A549 (cell line): ENCODE data around the gene GDF7. TPM values are rescaled to one million over a fixed set of nuclear protein-coding genes. Genes with fewer than 3 reads are reported as not detected.

Experiments
- ATAC-seq, 2 experiments: fragments of 200-7000 bp in 1 of 2; fragments of >200 bp in 1 of 2; cut with Nextera tagmentation in 1 of 2; cut with Tn5 transposase in 1 of 2; 3 replicates each; pipeline versions ENCODE4 v1.8.0 to v1.9.1; 2018 to 2020; ENCODE audit warnings: mild to moderate bottlenecking in 1 of 2, moderate library complexity in 1 of 2
- CTCF ChIA-PET: fragments of 300-600 bp; sonication (Branson Sonifier 250); formaldehyde crosslinking; extraction: SDS; loops from one replicate; lab custom pipeline; 2021; ENCODE audit warnings: antibody characterized with exemption, inconsistent platforms; lab: Yijun Ruan, JAX
- POLR2A ChIA-PET: fragments of 350-600 bp; formaldehyde crosslinking; extraction: SDS; loops from one replicate; lab custom pipeline; 2021; ENCODE audit warnings: antibody characterized with exemption, inconsistent platforms; lab: Yijun Ruan, JAX
- DNase-seq, 2 experiments: peaks; one replicate each; pipeline versions ENCODE4 v3.0.0 to v3.0.0-alpha.2; 2011 to 2016; ENCODE audit warnings: low read depth in 1 of 2, low spot score in 1 of 2
- FAIRE-seq: peaks from 2 replicates; lab custom pipeline; 2011; peaks lifted over from hg19 to GRCh38; lab: Jason Lieb, UNC
- H3K27ac ChIP-seq, 2 experiments: fragments of >200 bp; sonication (Bioruptor Twin); formaldehyde crosslinking; 3 replicates each; pipeline ENCODE4 v1.5.1; 2016 to 2017
- H3K4me1 ChIP-seq: fragments of >200 bp; sonication (Bioruptor Twin); formaldehyde crosslinking; 3 replicates; pipeline ENCODE4 v1.6.1; 2016
- H3K4me2 ChIP-seq: fragments of >200 bp; sonication (Bioruptor Twin); formaldehyde crosslinking; 3 replicates; pipeline ENCODE4 v1.6.1; 2016
- H3K4me3 ChIP-seq: fragments of >200 bp; sonication (Bioruptor Twin); formaldehyde crosslinking; 3 replicates; pipeline ENCODE4 v1.5.1; 2016
- H3K9me3 ChIP-seq: fragments of >200 bp; sonication (Bioruptor Twin); formaldehyde crosslinking; 3 replicates; pipeline ENCODE4 v1.6.1; 2016
- CHD4 ChIP-seq: fragments of 200-600 bp; sonication (generic); IDR thresholded peaks from 2 replicates; pipeline ENCODE4 v1.6.1; 2016; ENCODE audit warnings: antibody characterized with exemption, mild to moderate bottlenecking, borderline replicate concordance
- CTCF ChIP-seq: fragments of >200 bp; sonication (Bioruptor Twin); formaldehyde crosslinking; IDR thresholded peaks from 3 replicates; pipeline ENCODE4 v1.5.1; 2016
- E2F6 ChIP-seq: IDR thresholded peaks from 2 replicates; pipeline ENCODE4 v1.6.1; 2012; ENCODE audit warnings: low read depth, borderline replicate concordance
- ELK1 ChIP-seq: fragments of 150-350 bp; IDR thresholded peaks from 2 replicates; pipeline ENCODE4 v1.6.1; 2014; ENCODE audit warnings: low read depth, mild to moderate bottlenecking, low read length
- EP300 ChIP-seq, 2 experiments: fragments of >200 bp; sonication (Bioruptor Twin); formaldehyde crosslinking; IDR thresholded peaks; 2 replicates in 1 of 2; 3 replicates in 1 of 2; pipeline ENCODE4 v1.6.1; 2016 to 2017
- FOXS1 ChIP-seq: fragments of 250-450 bp; sonication (Bioruptor Pico); IDR thresholded peaks from 2 replicates; pipeline ENCODE4 v1.5.0; 2020; ENCODE audit warnings: mild to moderate bottlenecking, moderate library complexity
- HES2 ChIP-seq: fragments of >200 bp; sonication (Bioruptor Twin); formaldehyde crosslinking; IDR thresholded peaks from 2 replicates; pipeline ENCODE4 v1.6.1; 2016
- HOXA7 ChIP-seq: fragments of 250-450 bp; sonication (Bioruptor Pico); IDR thresholded peaks from 2 replicates; pipeline ENCODE4 v1.5.0; 2020; ENCODE audit warnings: mild to moderate bottlenecking, moderate library complexity
- HOXB13 ChIP-seq: fragments of 250-450 bp; sonication (Bioruptor Pico); IDR thresholded peaks from 2 replicates; pipeline ENCODE4 v1.5.0; 2020; ENCODE audit warnings: low read depth, mild to moderate bottlenecking, moderate library complexity
- MAZ ChIP-seq: fragments of 150-350 bp; IDR thresholded peaks from 2 replicates; pipeline ENCODE4 v1.6.1; 2014; ENCODE audit warnings: antibody characterized with exemption, low read depth, low read length, borderline replicate concordance
- MYC ChIP-seq: IDR thresholded peaks from 2 replicates; pipeline ENCODE4 v1.6.1; 2012; ENCODE audit warnings: mild to moderate bottlenecking, inconsistent platforms, low read length, improper control_type of control experiment, borderline replicate concordance
- NFE2L2 ChIP-seq: fragments of 150-350 bp; conservative IDR thresholded peaks from 2 replicates; pipeline ENCODE4 v1.6.1; 2014; ENCODE audit warnings: low read length
- RAD21 ChIP-seq, 2 experiments: fragments of >200 bp in 1 of 2; sonication (Bioruptor Twin) in 1 of 2; formaldehyde crosslinking in 1 of 2; IDR thresholded peaks in 1 of 2; conservative IDR thresholded peaks in 1 of 2; 2 replicates in 1 of 2; 3 replicates in 1 of 2; pipeline ENCODE4 v1.6.1; 2012 to 2018; ENCODE audit warnings: inconsistent platforms in 1 of 2
- RARB ChIP-seq: fragments of 250-450 bp; sonication (Bioruptor Pico); IDR thresholded peaks from 2 replicates; pipeline ENCODE4 v1.8.0; 2021; ENCODE audit warnings: mild to moderate bottlenecking, moderate library complexity
- RNF2 ChIP-seq: fragments of 200-600 bp; sonication (generic); IDR thresholded peaks from 2 replicates; pipeline ENCODE4 v1.6.1; 2016; ENCODE audit warnings: low read depth, mild to moderate bottlenecking, antibody characterized with exemption, moderate library complexity, borderline replicate concordance
- SMC3 ChIP-seq: fragments of >200 bp; sonication (Bioruptor Twin); formaldehyde crosslinking; IDR thresholded peaks from 3 replicates; pipeline ENCODE4 v1.6.1; 2018; ENCODE audit warnings: inconsistent platforms
- TFCP2L1 ChIP-seq: fragments of 250-450 bp; sonication (Bioruptor Pico); IDR thresholded peaks from 2 replicates; pipeline ENCODE4 v1.5.0; 2021; ENCODE audit warnings: mild to moderate bottlenecking
- ZFP36 ChIP-seq: fragments of 450-650 bp; IDR thresholded peaks from 2 replicates; pipeline ENCODE4 v1.6.1; 2014; ENCODE audit warnings: borderline replicate concordance; ENCODE audit not compliant: partially characterized antibody
- ZSCAN20 ChIP-seq: fragments of 250-450 bp; sonication (Bioruptor Pico); IDR thresholded peaks from 2 replicates; pipeline ENCODE4 v1.8.0; 2022; ENCODE audit warnings: mild to moderate bottlenecking, moderate library complexity
- WGBS: methylation state at CpG from one replicate; pipeline ENCODE4 v1.1.6; 2017; ENCODE audit errors: missing lambda C conversion rate; 5-methylcytosine and 5-hydroxymethylcytosine counted together
- polyA plus RNA-seq, 4 experiments: library from polyadenylated mRNA; depleted of rRNA in 3 of 4; stranded (reverse); fragments of >200 nt; fragmentation: RNase III in 1 of 4; extraction: RNeasy Plus Mini Kit Qiagen cat#74134 plus additional on column Dnase treatment in 1 of 4; gene quantifications; 2 replicates in 3 of 4; 3 replicates in 1 of 4; pipeline ENCODE4 v1.2.3, GENCODE V29; 2011 to 2017

Gene GDF7
- polyA plus RNA-seq, 2 of the 4 experiments (the other 2 are of a cell fraction): 0.03 to 0.05 TPM

GRCh38 chr2:20638646-20639430 lies 28.1 kb upstream of the GDF7 start:
- Histone ChIP-seq H3K4me2 (no peak overlapping the region), H3K9me3 (no peaks in the 10 kb centered on the region), H3K4me1 (peaks cover 33% of the 10 kb centered on the region), H3K4me3 (no peak overlapping the region), H3K27ac (no peak overlapping the region)
- FAIRE-seq: no peak
- 85% methylated on average over 15 of the region's 15 CpGs for WGBS
- TF ChIP-seq TFCP2L1 (CRISPR knock-in tag) (no peak), RAD21 (conservative IDR thresholded peaks at IDR 0.05 in 1 of 2, IDR thresholded peaks at IDR 0.05 in 1 of 2) (no peak), HOXB13 (no peak), MAZ (no peak), HES2 (no peak), RARB (no peak), RNF2 (no peak), CTCF (no peak), ZFP36 (no peak), E2F6 (no peak), MYC (no peak), HOXA7 (no peak), FOXS1 (CRISPR knock-in tag) (no peak), NFE2L2 (no peak)
- DNase-seq: no peak
- no peak for ATAC-seq
- CTCF ChIA-PET: interaction anchor here (0.5 to 17.8 kb wide), 12 partner anchors 8 to 258 kb away, joined by 3 to 355 read pairs (median 104); partner anchors contain the start of genes HS1BP3 and RHOB
- POLR2A ChIA-PET: interaction anchor here (0.9 to 6.1 kb wide), 2 partner anchors 191 to 194 kb away, joined by 4 to 100 read pairs; partner anchors contain the start of gene RHOB

GRCh38 chr2:20640411-20641122 lies 26.4 kb upstream of the GDF7 start:
- no peak overlapping the region for H3K27ac ChIP-seq
- POLR2A ChIA-PET: interaction anchor here (1.5 to 6.1 kb wide), 2 partner anchors 10 to 193 kb away, joined by 5 to 100 read pairs; partner anchors contain the start of genes HS1BP3 and RHOB
- no peak overlapping the region for H3K4me2 ChIP-seq
- no peaks in the 10 kb centered on the region for H3K9me3 ChIP-seq
- no peak overlapping the region for H3K4me3 ChIP-seq
- CTCF ChIA-PET: interaction anchor here (0.7 to 17.8 kb wide), 22 partner anchors 9 to 323 kb away, joined by 3 to 355 read pairs (median 26); partner anchors contain the start of genes HS1BP3 and RHOB
- ATAC-seq: no peak
- peaks cover 17% of the 10 kb centered on the region; the same call in 2 of the 3 replicates for H3K4me1 ChIP-seq
- TF ChIP-seq CHD4 (no peak), SMC3 (no peak), ELK1 (no peak), ZSCAN20 (CRISPR knock-in tag) (no peak), EP300 (IDR thresholded peaks at IDR 0.05) (no peak)
- WGBS: 82% methylated on average over 12 of the region's 14 CpGs
- DNase-seq: no peak
- no peak for FAIRE-seq
